HG03439 (cell line): Measurements from ENCODE around the gene MAPT.

ENCODE experiments used
- ATAC-seq: cut with Tn5 transposase; IDR thresholded peaks from one replicate; pipeline ENCODE4 v1.9.1; 2021; ENCODE audit warnings: mild to moderate bottlenecking, moderate library complexity; ENCODE audit not compliant: unreplicated experiment

The MAPT gene

GRCh38 chr17:45986056-45986455 is 91.7 kb downstream of the MAPT start:
- ATAC-seq: no peak

GRCh38 chr17:45987706-45988105 is 93.4 kb downstream of the MAPT start:
- ATAC-seq: no peak

GRCh38 chr17:45989759-45990158 is 95.4 kb downstream of the MAPT start:
- ATAC-seq: no peak

- no peak for ATAC-seq
Measured at GRCh38 chr17:45990886-45991285, 96.5 kb downstream of the MAPT start.

- no peak for ATAC-seq
Measured at GRCh38 chr17:45991341-45991740, 97.0 kb downstream of the MAPT start.

GRCh38 chr17:45992175-45992574 is 97.8 kb downstream of the MAPT start:
- ATAC-seq: no peak

GRCh38 chr17:45992904-45993303 is 98.5 kb downstream of the MAPT start:
- no peak for ATAC-seq

GRCh38 chr17:45993962-45994627 is 99.7 kb downstream of the MAPT start:
- no peak for ATAC-seq

- ATAC-seq: no peak
Measured at GRCh38 chr17:45994987-45995386, 100.6 kb downstream of the MAPT start.

- no peak for ATAC-seq
Measured at GRCh38 chr17:45995627-45996270, 101.4 kb downstream of the MAPT start.

GRCh38 chr17:45996282-45996937 is 102.1 kb downstream of the MAPT start:
- no peak for ATAC-seq

GRCh38 chr17:45997166-45997565 is 102.8 kb downstream of the MAPT start:
- no peak for ATAC-seq

GRCh38 chr17:45997624-45998023 is 103.3 kb downstream of the MAPT start:
- no peak for ATAC-seq

- no peak for ATAC-seq
Measured at GRCh38 chr17:45998987-45999899, 104.9 kb downstream of the MAPT start, which contains the start of gene STH. Gene STH, plus strand, starts transcription at chr17:45999250. Its CDS starts 30 bp downstream, at chr17:45999280.

GRCh38 chr17:45999900-46000290 is 105.5 kb downstream of the MAPT start:
- no peak for ATAC-seq

- ATAC-seq: no peak
Measured at GRCh38 chr17:46000292-46000691, 105.9 kb downstream of the MAPT start.

- no peak for ATAC-seq
Measured at GRCh38 chr17:46000757-46001156, 106.4 kb downstream of the MAPT start.

- ATAC-seq: no peak
Measured at GRCh38 chr17:46001390-46002310, 107.3 kb downstream of the MAPT start.

GRCh38 chr17:46002311-46002972 is 108.1 kb downstream of the MAPT start:
- ATAC-seq: no peak

- no peak for ATAC-seq
Measured at GRCh38 chr17:46002973-46003316, 108.6 kb downstream of the MAPT start.
